PFSK-1 (cell line): ENCODE measurements around the gene MAIP1.

Experiments
- REST ChIP-seq, 2 experiments: IDR thresholded peaks; 2 replicates each; pipeline versions ENCODE4 v1.6.1 to v1.8.0; 2011 to 2012; ENCODE audit warnings: low read depth in 2 of 2, low read length in 2 of 2, control low read depth in 1 of 2, inconsistent platforms in 1 of 2, mild to moderate bottlenecking in 1 of 2, moderate library complexity in 1 of 2; ENCODE audit not compliant: insufficient read depth in 1 of 2
- TAF1 ChIP-seq: IDR thresholded peaks from 2 replicates; pipeline ENCODE4 v1.6.1; 2012; ENCODE audit warnings: low read length, control low read depth, borderline replicate concordance; ENCODE audit not compliant: insufficient read depth

- no peak for TF ChIP-seq TAF1
- no peak for TF ChIP-seq REST (IDR thresholded peaks at IDR 0.05; ENCODE audit: insufficient read depth in 1 of 2, low read depth in 2 of 2, low read length in 2 of 2)
Observed at GRCh38 chr2:199914372-199914958, 40.9 kb upstream of the MAIP1 start.
